D721Med (cell line): Measurements from ENCODE around the gene DPP10.

ENCODE experiments used
- DNase-seq: peaks from one replicate; pipeline ENCODE4 v3.0.0; 2011; ENCODE audit warnings: low spot score; ENCODE audit not compliant: insufficient read length
- FAIRE-seq: peaks from 2 replicates; lab custom pipeline; 2011; peaks lifted over from hg19 to GRCh38; lab: Jason Lieb, UNC
- CTCF ChIP-seq: IDR thresholded peaks from 2 replicates; pipeline ENCODE4 v1.5.1; 2012; ENCODE audit warnings: mild to moderate bottlenecking, control low read depth; ENCODE audit not compliant: insufficient read depth; ENCODE audit errors: missing control alignments

DPP10 gene

GRCh38 chr2:114810092-114810491 lies 367.7 kb downstream of the DPP10 start:
- no peak for TF ChIP-seq CTCF
- FAIRE-seq (no peak), DNase-seq (no peak)

- DNase-seq (no peak), FAIRE-seq (no peak)
- no peak for TF ChIP-seq CTCF
These were observed 369.8 kb downstream of the DPP10 start for GRCh38 chr2:114812261-114812660.

- DNase-seq (no peak), FAIRE-seq (no peak)
These were observed 371.9 kb downstream of the DPP10 start for GRCh38 chr2:114814355-114814754.

GRCh38 chr2:114821055-114821454 lies 378.6 kb downstream of the DPP10 start:
- FAIRE-seq (no peak), DNase-seq (no peak)
- TF ChIP-seq CTCF, result no peak

More at GRCh38 chr2:114814355-114814754, 371.9 kb downstream of the DPP10 start:
- TF ChIP-seq CTCF, result no peak

GRCh38 chr2:114843963-114844362 lies 401.5 kb downstream of the DPP10 start:
- no peak for DNase-seq
- no peak for FAIRE-seq
- no peak for TF ChIP-seq CTCF

- FAIRE-seq (no peak), DNase-seq (no peak)
- TF ChIP-seq CTCF, result no peak
These were observed 414.8 kb downstream of the DPP10 start for GRCh38 chr2:114857196-114857595.

GRCh38 chr2:114859726-114860510 lies 417.5 kb downstream of the DPP10 start:
- TF ChIP-seq CTCF, result no peak
- no peak for FAIRE-seq
- DNase-seq, result no peak
